ENCODE data around the gene PARVB.

DNA sequence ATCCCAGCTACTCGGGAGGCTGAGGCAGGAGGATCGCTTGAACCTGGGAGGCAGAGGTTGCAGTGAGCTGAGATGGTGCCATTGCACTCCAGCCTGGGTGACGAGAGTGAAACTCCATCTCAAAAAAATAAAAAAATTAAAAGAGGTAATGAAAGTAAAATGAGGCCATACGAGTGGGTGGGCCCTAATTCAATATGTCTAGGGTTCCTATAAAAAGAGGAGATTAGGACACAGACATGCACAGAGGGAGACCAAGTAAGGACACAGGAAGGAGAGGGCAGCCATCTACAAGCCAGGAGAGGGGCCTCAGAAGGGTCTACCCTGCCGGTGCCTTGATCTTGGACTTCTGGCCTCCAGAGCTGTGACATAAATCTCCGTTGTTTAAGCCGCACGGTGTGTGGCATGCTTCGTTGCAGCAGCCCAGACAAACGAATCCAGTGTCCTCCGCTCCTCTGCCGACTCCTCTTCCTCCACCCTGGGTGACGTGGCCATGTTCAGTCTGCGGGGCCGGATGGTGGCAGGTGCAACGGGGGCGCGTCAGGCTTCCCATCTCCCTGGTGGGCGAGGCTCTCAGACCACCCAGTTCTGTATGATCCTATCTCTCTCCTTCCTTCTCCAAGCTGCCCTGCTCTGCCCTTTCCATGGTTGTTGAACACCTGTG lies 105.0 kb downstream of the PARVB start:
- no peak for TF ChIP-seq EZH2 (IDR thresholded peaks at IDR 0.05; ENCODE audit: borderline replicate concordance, low read depth, low read length, severe bottlenecking)
- TF ChIP-seq POLR2A (IDR thresholded peaks at IDR 0.05; ENCODE audit: low read depth, low read length), result no peak
- no peak for TF ChIP-seq CTCF (IDR thresholded peaks at IDR 0.05; ENCODE audit: extremely low read depth in 1 of 2, insufficient read depth in 1 of 2, low read depth in 1 of 2, low read length in 2 of 2)
- no peak for TF ChIP-seq POLR2AphosphoS5 (IDR thresholded peaks at IDR 0.05; ENCODE audit: insufficient read depth, low read depth, low read length)
- no peak for TF ChIP-seq MYC (IDR thresholded peaks at IDR 0.05; ENCODE audit: low read depth, low read length)
- TF ChIP-seq MAX (IDR thresholded peaks at IDR 0.05; ENCODE audit: insufficient read depth, insufficient read length), result no peak
- no peak for TF ChIP-seq JUN (IDR thresholded peaks at IDR 0.05; ENCODE audit: borderline replicate concordance, insufficient read depth, insufficient read length, low read depth)

Measured in endothelial cell of umbilical vein (primary cell).